GM12878 (cell line): Measurements from ENCODE around the gene TPD52L2. TPM values are rescaled to one million over a fixed set of nuclear protein-coding genes. Genes with fewer than 3 reads are reported as not detected.

Experiments
- BRCA1 ChIP-seq: IDR thresholded peaks from 2 replicates; pipeline ENCODE4 v1.6.1; 2011; ENCODE audit warnings: low read depth, low read length, improper control_type of control experiment
- CREB1 ChIP-seq: IDR thresholded peaks from 2 replicates; pipeline ENCODE4 v1.6.1; 2012; ENCODE audit warnings: low read depth, mild to moderate bottlenecking, inconsistent platforms
- GABPA ChIP-seq: IDR thresholded peaks from 2 replicates; pipeline ENCODE4 v1.6.1; 2014; ENCODE audit warnings: antibody characterized with exemption, low read depth, mild to moderate bottlenecking, inconsistent platforms
- HDAC2 ChIP-seq: fragments of 200-600 bp; sonication (generic); IDR thresholded peaks from 2 replicates; pipeline ENCODE4 v1.6.1; 2017
- HDGF ChIP-seq: fragments of 450-650 bp; IDR thresholded peaks from 2 replicates; pipeline ENCODE4 v1.6.1; 2016; ENCODE audit warnings: antibody characterized with exemption
- LARP7 ChIP-seq: fragments of 450-650 bp; IDR thresholded peaks from 2 replicates; pipeline ENCODE4 v1.6.1; 2017; ENCODE audit warnings: mild to moderate bottlenecking
- NFYB ChIP-seq: IDR thresholded peaks from 2 replicates; pipeline ENCODE4 v1.6.1; 2011; ENCODE audit warnings: low read depth, mild to moderate bottlenecking, low read length, improper control_type of control experiment, moderate library complexity; ENCODE audit not compliant: insufficient read depth
- RELA ChIP-seq: fragments of 450-650 bp; IDR thresholded peaks from 2 replicates; pipeline ENCODE4 v1.8.0; 2014; ENCODE audit warnings: borderline replicate concordance; ENCODE audit not compliant: partially characterized antibody
- SIN3A ChIP-seq: IDR thresholded peaks from 2 replicates; pipeline ENCODE4 v1.6.1; 2012; ENCODE audit warnings: low read depth, low read length, improper control_type of control experiment
- SUPT20H ChIP-seq: IDR thresholded peaks from 2 replicates; pipeline ENCODE4 v1.6.1; 2011; ENCODE audit warnings: low read depth, mild to moderate bottlenecking, low read length, moderate library complexity, borderline replicate concordance; ENCODE audit not compliant: control insufficient read depth
- ZNF207 ChIP-seq: fragments of 450-650 bp; IDR thresholded peaks from 2 replicates; pipeline ENCODE4 v1.6.1; 2014; ENCODE audit warnings: antibody characterized with exemption, mild to moderate bottlenecking, borderline replicate concordance
- polyA plus RNA-seq, 11 experiments: library from polyadenylated mRNA; depleted of rRNA in 4 of 11; unstranded in 6 of 11; stranded (reverse) in 5 of 11; fragments of >200 nt; fragmentation: Nextera tagmentation in 4 of 11; fragmentation: Illumina TruSeq in 1 of 11; extraction: Ambion mirVana in 4 of 11; extraction: Trizol in 1 of 11; gene quantifications; 1 replicate in 1 of 11; 2 replicates in 10 of 11; pipeline versions ENCODE4 v1.2.1 to v1.2.3, GENCODE V29; 2011 to 2016; ENCODE audit warnings: inconsistent platforms in 2 of 11, missing spikeins in 2 of 11, low read depth in 1 of 11
- total RNA-seq, 4 experiments: library from RNA; depleted of rRNA in 3 of 4; stranded (reverse); fragments of >200 nt in 3 of 4; fragmentation: Illumina TruSeq in 1 of 4; extraction: Trizol in 1 of 4; gene quantifications; 2 replicates each; pipeline versions ENCODE4 v1.2.1 to v1.2.3, GENCODE V29; 2013 to 2021
- TF ChIP-seq, protein P1 (sequence below): IDR thresholded peaks from 2 replicates; pipeline ENCODE4 v1.6.1; 2012; ENCODE audit warnings: low read depth, low read length, improper control_type of control experiment
- TF ChIP-seq, protein P2 (sequence below): fragments of 150-350 bp; IDR thresholded peaks from 2 replicates; pipeline ENCODE4 v1.6.1; 2014; ENCODE audit warnings: mild to moderate bottlenecking, low read depth, low read length
- TF ChIP-seq, protein P3 (sequence below): fragments of 450-650 bp; IDR thresholded peaks from 2 replicates; pipeline ENCODE4 v1.6.1; 2017; ENCODE audit warnings: low read depth, mild to moderate bottlenecking, moderate library complexity
- TF ChIP-seq, protein P4 (sequence below): fragments of 450-650 bp; IDR thresholded peaks from 2 replicates; pipeline ENCODE4 v1.6.1; 2017; ENCODE audit warnings: mild to moderate bottlenecking, moderate library complexity
- TF ChIP-seq, protein P5 (sequence below): fragments of 450-650 bp; IDR thresholded peaks from 2 replicates; pipeline ENCODE4 v1.6.1; 2017; ENCODE audit warnings: mild to moderate bottlenecking
- TF ChIP-seq, protein P6 (sequence below): IDR thresholded peaks from 2 replicates; pipeline ENCODE4 v1.6.1; 2012; ENCODE audit warnings: low read depth, low read length, improper control_type of control experiment

Gene TPD52L2
- total and polyA plus RNA-seq, 10 of the 15 experiments (the other 5 are each of a cell fraction or from before 2014, with no cell fraction given) = 1.6 to 71.0 (median 46.3) TPM

DNA sequence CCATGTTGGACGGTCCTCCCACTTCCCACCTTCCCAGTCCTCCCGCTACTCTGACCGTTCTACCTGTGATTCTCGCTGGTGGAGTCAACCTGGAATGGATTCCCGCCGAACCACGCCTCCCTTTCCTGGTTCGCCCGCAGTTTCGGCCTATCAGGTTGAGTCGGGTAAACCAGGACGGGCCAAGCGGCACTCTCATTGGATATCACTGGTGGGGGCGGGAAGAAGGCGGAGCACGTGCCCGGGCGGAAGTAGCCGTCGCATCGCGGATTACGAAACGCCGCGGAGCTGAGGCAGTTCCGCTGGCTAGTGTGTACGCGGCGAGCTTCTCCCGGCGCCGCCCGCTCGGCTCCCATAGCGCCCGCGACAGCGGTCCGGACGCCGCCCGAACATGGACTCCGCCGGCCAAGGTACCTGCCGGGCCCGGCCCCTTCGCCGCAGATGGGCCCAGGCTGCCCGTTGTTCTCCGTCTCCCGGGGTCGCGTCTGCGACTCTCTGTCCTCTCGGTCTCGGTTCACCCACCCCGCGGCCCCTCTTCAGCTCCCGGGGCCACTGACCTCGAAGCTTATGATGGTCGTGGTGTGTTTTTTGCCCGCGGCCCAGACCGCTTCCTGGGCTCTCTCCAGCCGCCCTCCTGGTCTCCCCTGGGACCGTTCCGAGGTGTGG, at the start of gene TPD52L2 (continued):
- TF ChIP-seq, protein P1, sequence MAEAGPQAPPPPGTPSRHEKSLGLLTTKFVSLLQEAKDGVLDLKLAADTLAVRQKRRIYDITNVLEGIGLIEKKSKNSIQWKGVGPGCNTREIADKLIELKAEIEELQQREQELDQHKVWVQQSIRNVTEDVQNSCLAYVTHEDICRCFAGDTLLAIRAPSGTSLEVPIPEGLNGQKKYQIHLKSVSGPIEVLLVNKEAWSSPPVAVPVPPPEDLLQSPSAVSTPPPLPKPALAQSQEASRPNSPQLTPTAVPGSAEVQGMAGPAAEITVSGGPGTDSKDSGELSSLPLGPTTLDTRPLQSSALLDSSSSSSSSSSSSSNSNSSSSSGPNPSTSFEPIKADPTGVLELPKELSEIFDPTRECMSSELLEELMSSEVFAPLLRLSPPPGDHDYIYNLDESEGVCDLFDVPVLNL = peak; percentile 83; the same call in 1 of the 2 replicates
- TF ChIP-seq, protein P2, sequence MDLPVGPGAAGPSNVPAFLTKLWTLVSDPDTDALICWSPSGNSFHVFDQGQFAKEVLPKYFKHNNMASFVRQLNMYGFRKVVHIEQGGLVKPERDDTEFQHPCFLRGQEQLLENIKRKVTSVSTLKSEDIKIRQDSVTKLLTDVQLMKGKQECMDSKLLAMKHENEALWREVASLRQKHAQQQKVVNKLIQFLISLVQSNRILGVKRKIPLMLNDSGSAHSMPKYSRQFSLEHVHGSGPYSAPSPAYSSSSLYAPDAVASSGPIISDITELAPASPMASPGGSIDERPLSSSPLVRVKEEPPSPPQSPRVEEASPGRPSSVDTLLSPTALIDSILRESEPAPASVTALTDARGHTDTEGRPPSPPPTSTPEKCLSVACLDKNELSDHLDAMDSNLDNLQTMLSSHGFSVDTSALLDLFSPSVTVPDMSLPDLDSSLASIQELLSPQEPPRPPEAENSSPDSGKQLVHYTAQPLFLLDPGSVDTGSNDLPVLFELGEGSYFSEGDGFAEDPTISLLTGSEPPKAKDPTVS = no peak
- TF ChIP-seq SIN3A = peak; percentile 87
- TF ChIP-seq, protein P3, sequence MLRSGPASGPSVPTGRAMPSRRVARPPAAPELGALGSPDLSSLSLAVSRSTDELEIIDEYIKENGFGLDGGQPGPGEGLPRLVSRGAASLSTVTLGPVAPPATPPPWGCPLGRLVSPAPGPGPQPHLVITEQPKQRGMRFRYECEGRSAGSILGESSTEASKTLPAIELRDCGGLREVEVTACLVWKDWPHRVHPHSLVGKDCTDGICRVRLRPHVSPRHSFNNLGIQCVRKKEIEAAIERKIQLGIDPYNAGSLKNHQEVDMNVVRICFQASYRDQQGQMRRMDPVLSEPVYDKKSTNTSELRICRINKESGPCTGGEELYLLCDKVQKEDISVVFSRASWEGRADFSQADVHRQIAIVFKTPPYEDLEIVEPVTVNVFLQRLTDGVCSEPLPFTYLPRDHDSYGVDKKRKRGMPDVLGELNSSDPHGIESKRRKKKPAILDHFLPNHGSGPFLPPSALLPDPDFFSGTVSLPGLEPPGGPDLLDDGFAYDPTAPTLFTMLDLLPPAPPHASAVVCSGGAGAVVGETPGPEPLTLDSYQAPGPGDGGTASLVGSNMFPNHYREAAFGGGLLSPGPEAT = peak; percentile 60
- TF ChIP-seq BRCA1 = no peak; the same call in 1 of the 2 replicates
- no peak for TF ChIP-seq ZNF207
- no peak for TF ChIP-seq RELA
- TF ChIP-seq CREB1 = peak; percentile 98
- no peak for TF ChIP-seq SUPT20H
- TF ChIP-seq LARP7 = 0 out of 2 replicates have a peak, but pooled peaks have one; percentile 53
- TF ChIP-seq, protein P4, sequence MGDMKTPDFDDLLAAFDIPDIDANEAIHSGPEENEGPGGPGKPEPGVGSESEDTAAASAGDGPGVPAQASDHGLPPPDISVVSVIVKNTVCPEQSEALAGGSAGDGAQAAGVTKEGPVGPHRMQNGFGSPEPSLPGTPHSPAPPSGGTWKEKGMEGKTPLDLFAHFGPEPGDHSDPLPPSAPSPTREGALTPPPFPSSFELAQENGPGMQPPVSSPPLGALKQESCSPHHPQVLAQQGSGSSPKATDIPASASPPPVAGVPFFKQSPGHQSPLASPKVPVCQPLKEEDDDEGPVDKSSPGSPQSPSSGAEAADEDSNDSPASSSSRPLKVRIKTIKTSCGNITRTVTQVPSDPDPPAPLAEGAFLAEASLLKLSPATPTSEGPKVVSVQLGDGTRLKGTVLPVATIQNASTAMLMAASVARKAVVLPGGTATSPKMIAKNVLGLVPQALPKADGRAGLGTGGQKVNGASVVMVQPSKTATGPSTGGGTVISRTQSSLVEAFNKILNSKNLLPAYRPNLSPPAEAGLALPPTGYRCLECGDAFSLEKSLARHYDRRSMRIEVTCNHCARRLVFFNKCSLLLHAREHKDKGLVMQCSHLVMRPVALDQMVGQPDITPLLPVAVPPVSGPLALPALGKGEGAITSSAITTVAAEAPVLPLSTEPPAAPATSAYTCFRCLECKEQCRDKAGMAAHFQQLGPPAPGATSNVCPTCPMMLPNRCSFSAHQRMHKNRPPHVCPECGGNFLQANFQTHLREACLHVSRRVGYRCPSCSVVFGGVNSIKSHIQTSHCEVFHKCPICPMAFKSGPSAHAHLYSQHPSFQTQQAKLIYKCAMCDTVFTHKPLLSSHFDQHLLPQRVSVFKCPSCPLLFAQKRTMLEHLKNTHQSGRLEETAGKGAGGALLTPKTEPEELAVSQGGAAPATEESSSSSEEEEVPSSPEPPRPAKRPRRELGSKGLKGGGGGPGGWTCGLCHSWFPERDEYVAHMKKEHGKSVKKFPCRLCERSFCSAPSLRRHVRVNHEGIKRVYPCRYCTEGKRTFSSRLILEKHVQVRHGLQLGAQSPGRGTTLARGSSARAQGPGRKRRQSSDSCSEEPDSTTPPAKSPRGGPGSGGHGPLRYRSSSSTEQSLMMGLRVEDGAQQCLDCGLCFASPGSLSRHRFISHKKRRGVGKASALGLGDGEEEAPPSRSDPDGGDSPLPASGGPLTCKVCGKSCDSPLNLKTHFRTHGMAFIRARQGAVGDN = peak; percentile 71
- peak; percentile 96 for TF ChIP-seq NFYB
- TF ChIP-seq, protein P5, sequence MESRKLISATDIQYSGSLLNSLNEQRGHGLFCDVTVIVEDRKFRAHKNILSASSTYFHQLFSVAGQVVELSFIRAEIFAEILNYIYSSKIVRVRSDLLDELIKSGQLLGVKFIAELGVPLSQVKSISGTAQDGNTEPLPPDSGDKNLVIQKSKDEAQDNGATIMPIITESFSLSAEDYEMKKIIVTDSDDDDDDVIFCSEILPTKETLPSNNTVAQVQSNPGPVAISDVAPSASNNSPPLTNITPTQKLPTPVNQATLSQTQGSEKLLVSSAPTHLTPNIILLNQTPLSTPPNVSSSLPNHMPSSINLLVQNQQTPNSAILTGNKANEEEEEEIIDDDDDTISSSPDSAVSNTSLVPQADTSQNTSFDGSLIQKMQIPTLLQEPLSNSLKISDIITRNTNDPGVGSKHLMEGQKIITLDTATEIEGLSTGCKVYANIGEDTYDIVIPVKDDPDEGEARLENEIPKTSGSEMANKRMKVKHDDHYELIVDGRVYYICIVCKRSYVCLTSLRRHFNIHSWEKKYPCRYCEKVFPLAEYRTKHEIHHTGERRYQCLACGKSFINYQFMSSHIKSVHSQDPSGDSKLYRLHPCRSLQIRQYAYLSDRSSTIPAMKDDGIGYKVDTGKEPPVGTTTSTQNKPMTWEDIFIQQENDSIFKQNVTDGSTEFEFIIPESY = no peak
- TF ChIP-seq, protein P6, sequence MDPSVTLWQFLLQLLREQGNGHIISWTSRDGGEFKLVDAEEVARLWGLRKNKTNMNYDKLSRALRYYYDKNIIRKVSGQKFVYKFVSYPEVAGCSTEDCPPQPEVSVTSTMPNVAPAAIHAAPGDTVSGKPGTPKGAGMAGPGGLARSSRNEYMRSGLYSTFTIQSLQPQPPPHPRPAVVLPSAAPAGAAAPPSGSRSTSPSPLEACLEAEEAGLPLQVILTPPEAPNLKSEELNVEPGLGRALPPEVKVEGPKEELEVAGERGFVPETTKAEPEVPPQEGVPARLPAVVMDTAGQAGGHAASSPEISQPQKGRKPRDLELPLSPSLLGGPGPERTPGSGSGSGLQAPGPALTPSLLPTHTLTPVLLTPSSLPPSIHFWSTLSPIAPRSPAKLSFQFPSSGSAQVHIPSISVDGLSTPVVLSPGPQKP = peak; percentile 92
- no peak for TF ChIP-seq HDAC2
- TF ChIP-seq HDGF = peak; percentile 68; the same call in 1 of the 2 replicates
- peak; percentile 93 for TF ChIP-seq GABPA
